Measurements from ENCODE around the gene ERLEC1.

GRCh38 chr2:53740170-53740569 lies 46.7 kb upstream of the ERLEC1 start:
- peak in 3 of 6 experiments; percentile 50 to 57 (median 53) for TF ChIP-seq CTCF (IDR thresholded peaks at IDR 0.05)
- TF ChIP-seq POLR2A (IDR thresholded peaks at IDR 0.05): no peak

Data from thyroid gland (tissue), 4 donors.